Motor neuron (in vitro differentiated cells): Measurements from ENCODE around the gene SORCS3. TPM values are rescaled to one million over a fixed set of nuclear protein-coding genes. Genes with fewer than 3 reads are reported as not detected.

Experiments
- ATAC-seq, 8 experiments: fragments of 200-7000 bp; cut with Tn5 transposase; replicated peaks in 6 of 8; 2 replicates each; pipeline ENCODE4 v1.8.0; 2021; ENCODE audit warnings: mild to moderate bottlenecking in 8 of 8, moderate library complexity in 8 of 8
- H3K27ac ChIP-seq, 2 donors: fragments of 250-450 bp; sonication (Bioruptor Pico); 2 replicates each; pipeline ENCODE4 v1.9.0; 2021; ENCODE audit warnings: antibody characterized with exemption in 2 of 2, mild to moderate bottlenecking in 2 of 2, moderate library complexity in 1 of 2
- H3K4me1 ChIP-seq, 2 donors: fragments of 250-450 bp; sonication (Bioruptor Pico); replicated peaks in 1 of 2; 2 replicates each; pipeline ENCODE4 v1.6.1; 2021; ENCODE audit warnings: antibody characterized with exemption in 2 of 2, mild to moderate bottlenecking in 2 of 2, moderate library complexity in 1 of 2
- H3K4me3 ChIP-seq, 5 donors: fragments of 250-450 bp; sonication (Bioruptor Pico); 2 replicates each; pipeline ENCODE4 v1.9.0; 2021; ENCODE audit warnings: antibody characterized with exemption in 5 of 5, mild to moderate bottlenecking in 5 of 5, moderate library complexity in 4 of 5
- WGBS, 10 experiments: fragments of 450-650 bp; shearing (Covaris generic); methylation state at CpG; one replicate each; pipeline ENCODE4 v1.0.0; 2022; 5-methylcytosine and 5-hydroxymethylcytosine counted together
- in situ Hi-C, 9 experiments: fragments of 400-800 bp; cut with MboI; loops; one replicate each; pipeline ENCODE4 v1.15.0; 2021; ENCODE audit warnings: low sequenced_read_pairs in 9 of 9, low pct_unique_long_range_greater_than_20kb in 2 of 9; ENCODE audit not compliant: unreplicated experiment in 9 of 9
- total RNA-seq, 8 experiments: library from RNA; unstranded; fragments of 300-600 nt; gene quantifications; 2 replicates each; pipeline versions ENCODE4 v1.2.3 to v1.2.4, GENCODE V29; 2022

The SORCS3 gene
- total RNA-seq, 8 experiments from 2014 or later, result 0.10 to 14.3 (median 7.3) TPM

DNA sequence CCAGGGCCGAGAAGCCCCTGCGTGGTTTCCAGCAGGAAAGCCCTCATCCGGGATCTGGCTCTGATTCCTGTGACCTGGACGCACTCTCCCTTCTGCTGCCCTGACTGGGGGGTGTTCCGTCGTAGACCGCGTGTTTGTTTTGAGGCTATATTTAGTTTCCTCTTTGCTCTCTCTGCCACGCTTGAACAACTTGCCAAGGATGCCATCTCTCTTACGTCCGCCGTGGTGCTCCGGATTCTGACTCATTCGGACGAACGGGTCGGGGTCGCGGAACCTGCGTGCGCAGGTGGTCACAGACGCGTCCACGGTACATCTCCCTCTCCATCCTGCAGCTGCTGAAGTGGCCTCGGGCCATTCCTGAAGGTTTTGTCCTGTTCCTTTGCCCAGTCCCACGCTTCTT lies 10.4 kb upstream of the SORCS3 start:
- in situ Hi-C loops, result loop anchor here in 3 of 9 experiments (25.0 kb wide), 2 partner anchors 282 to 1057 kb away; no protein-coding TSS in a partner anchor
- no peak overlapping the region for H3K27ac ChIP-seq
- no peak for ATAC-seq
- no peak overlapping the region for H3K4me3 ChIP-seq
- H3K4me1 ChIP-seq, result no peaks in the 10 kb centered on the region
- WGBS, 10 experiments, result 0 to 100% (median 87%) methylated on average over 1 to 18 of the region's 26 CpGs

DNA sequence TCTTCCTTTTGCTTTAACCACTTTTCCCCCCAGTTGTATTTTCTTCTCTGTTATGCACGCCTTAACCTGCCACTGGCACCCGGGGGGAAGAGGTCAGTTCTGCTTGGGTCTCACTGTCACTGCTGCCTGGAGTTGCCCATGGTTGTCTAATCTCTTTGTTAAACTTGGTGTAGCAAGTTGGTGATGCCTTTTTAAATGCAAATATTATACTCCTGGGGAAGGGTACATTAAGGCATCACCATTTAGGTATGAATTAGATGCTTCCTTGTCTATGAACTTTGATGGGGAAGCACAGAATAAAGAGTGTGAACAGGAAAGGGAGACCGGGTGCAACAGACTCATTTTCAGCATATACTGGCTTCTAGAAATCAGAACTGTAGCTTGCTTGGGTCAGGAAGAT lies 9.1 kb upstream of the SORCS3 start:
- in situ Hi-C loops, result loop anchor here in 3 of 9 experiments (25.0 kb wide), 2 partner anchors 280 to 1055 kb away; no protein-coding TSS in a partner anchor
- 0 to 100% (median 38%) methylated on average over 1 to 3 of the region's 3 CpGs; no CpG with 5 or more reads in 1 of the 10 experiments for WGBS, 10 experiments

DNA sequence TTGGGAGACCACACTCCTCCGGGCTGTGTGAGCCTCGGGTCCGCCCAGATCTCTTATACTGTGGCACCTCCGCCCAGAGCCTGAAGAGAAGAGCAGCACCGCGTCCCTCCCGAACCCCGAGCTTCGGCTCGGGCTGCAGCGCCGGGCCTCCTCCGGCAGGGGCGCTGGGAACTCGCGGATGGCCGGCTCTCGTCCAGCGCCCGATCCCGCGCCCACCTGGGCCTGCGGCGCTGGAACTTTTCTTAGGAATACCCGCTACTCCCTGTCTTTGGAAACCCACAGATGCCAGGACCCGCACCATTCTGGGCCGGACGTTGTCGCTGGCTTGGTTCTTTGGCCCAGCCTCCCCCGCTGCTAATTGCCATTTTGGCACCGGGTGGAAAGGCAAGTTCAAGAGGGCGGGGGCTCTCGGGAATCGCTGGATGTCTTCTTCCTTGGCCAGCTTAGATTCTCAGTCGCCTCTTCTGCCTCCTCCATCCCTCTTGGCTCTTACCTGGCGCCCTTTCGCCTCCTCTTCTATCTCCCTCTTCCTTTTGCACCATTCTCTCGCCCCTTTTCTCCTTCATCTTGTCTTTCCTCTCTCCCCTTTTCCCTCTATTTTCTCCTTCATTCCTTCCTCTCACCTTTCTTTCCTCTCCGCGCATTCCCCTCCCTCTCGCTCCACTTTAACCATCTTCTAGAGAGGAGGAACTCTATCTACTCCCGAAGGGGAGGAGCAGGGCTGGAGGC lies 2.1 kb upstream of the SORCS3 start:
- in situ Hi-C loops, result loop anchor here in 3 of 9 experiments (25.0 kb wide), 2 partner anchors 273 to 1048 kb away; no protein-coding TSS in a partner anchor
- Histone ChIP-seq H3K4me3 (peak overlapping the region; percentile 66 to 92 (median 77)), H3K27ac (no peak overlapping the region), H3K4me1 (peaks cover 8 to 14% of the 10 kb centered on the region in 2 donors)
- ATAC-seq, result peak; percentile 15 to 70 (median 32)
- WGBS, 10 experiments, result 1 to 10% (median 7%) methylated on average over 2 to 16 of the region's 42 CpGs

More for the DNA sequence above, 9.1 kb upstream of the SORCS3 start:
- no peak overlapping the region for H3K4me3 ChIP-seq
- no peak for ATAC-seq
- H3K4me1 ChIP-seq, result no peaks in the 10 kb centered on the region
- no peak overlapping the region for H3K27ac ChIP-seq

DNA sequence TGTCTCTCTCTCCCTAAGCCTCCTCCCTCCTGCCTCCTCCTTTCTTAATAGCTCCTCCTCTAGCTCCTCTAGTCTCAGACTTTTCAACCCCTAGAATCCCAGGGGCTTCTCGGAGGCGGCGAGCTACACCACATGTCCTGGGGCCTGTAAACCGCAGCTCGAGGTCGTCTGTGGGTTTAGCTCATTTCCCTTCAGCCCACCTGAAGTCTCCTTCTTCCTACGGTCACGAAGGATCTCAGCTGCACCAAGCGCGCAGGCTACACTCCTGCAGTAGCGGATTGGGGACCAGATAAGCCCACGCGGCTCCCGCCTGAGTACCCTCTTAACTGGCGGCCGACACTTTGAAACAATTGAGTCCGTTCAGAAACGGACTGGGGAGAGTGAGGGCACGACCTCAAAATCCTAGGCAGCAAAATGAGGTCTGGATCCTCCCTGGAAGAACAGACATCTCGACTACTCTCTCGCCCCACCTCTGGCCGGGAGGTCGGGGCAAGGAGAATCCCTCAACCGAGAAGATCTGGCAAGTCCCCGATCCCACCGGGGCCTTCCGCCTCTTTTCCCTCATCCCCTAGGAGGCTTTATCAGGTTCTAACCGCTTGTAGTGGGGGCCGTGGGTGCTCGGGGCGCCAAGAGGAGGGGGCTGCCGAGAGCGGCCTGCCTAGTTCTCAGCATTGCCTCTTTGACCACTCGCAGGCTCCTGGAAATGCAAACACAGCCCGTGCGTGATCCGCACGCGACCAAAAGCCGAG lies 1.3 kb upstream of the SORCS3 start:
- ATAC-seq, result peak; percentile 13 to 50 (median 41)
- in situ Hi-C loops, result loop anchor here in 3 of 9 experiments (25.0 kb wide), 2 partner anchors 273 to 1048 kb away; no protein-coding TSS in a partner anchor
- H3K4me1 ChIP-seq, result peaks cover 13 to 19% of the 10 kb centered on the region in 2 donors
- H3K4me3 ChIP-seq, result peak overlapping the region; percentile 66 to 92 (median 77)
- peak overlapping the region in 1 of 2 donors; percentile 1 for H3K27ac ChIP-seq
- WGBS, 10 experiments, result 0 to 10% (median 0%) methylated on average over 1 to 16 of the region's 40 CpGs; no CpG with 5 or more reads in 2 of the 10 experiments

DNA sequence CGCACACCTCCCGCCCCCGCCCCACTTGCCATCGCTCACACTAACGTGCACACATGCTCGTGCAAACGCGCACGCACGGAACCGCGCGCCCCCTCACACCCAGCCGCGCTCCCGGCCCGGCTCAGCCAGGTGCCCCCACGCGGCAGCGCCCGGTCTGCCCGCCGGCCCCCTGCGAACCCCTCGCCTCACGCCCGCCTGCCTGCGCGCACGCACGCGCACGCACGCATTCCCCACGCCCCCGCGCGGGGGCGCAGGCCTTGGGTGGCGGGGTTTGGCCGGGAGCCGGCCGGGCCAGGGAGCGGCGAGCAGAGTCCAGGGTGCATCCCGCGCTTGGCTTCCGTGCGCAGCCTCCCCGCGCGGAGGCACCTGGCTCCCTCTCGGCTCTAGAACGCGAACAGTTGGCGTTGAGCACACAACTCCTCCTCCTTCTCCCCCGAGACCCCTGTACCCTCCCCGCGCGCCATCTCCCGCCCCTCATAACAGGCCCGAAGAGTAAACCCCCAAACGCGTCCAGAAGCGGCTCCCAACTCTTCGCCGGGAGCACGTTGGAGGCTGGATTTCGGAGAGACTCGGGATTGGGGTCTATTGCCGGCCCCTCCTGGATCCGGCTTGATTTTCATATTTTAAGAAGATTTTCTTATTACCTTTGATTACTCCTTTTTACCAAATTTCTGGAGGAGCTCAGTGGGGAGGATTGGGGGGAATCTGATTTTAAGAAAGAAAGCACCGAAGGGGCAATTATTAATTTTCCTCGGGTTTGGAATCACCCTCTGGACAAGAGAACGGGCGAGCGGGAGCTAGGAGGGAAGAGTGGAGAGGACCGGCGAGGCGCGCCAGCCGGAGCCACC lies 527 bp upstream of the SORCS3 start:
- Histone ChIP-seq H3K4me1 (peaks cover 21 to 27% of the 10 kb centered on the region in 2 donors), H3K4me3 (peak overlapping the region; percentile 66 to 92 (median 77)), H3K27ac (peak overlapping the region in 1 of 2 donors; percentile 1)
- 0 to 17% (median 0%) methylated on average over 1 to 6 of the region's 82 CpGs; no CpG with 5 or more reads in 5 of the 10 experiments for WGBS, 10 experiments
- in situ Hi-C loops, result loop anchor here in 3 of 9 experiments (25.0 kb wide), 2 partner anchors 272 to 1047 kb away; no protein-coding TSS in a partner anchor
- ATAC-seq, result peak in 6 of 8 experiments; percentile 12 to 71 (median 64)

DNA sequence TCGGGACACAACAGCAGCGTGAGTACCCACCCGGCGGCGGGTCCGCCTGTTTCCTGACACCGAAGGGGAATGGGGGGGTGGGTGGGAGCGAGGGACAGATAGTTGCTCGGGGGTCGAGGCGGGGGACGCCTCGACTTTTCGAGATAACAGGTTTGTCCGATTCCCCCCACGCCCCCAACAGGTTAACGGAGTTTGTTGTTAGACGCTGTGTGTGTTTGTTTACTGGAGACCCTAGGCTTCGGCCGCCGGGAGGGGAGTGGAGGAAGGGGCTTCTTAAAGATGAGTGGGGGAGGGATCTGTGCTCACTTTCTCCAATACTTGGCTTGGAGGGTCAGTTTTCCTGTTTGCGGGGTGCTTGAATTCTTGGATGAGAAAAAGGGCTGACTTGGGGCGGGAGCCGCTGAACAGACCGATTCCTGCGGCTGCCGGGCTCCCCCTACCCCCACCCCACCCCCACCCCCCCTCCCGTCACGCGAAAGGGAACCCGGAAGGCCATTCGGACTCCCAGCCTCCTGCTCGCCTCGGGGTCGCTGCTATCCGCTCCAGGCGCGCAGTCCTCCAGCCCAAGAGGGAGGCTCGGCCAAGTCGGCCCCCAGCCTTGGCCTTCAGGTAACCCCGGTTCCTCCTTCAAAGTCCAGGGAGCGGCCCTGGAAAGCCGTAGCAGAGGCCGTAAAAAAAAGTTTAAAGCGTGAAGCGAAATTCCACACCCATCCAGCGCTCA lies 1.0 kb downstream of the SORCS3 start:
- in situ Hi-C loops, result loop anchor here in 3 of 9 experiments (25.0 kb wide), 2 partner anchors 270 to 1045 kb away; no protein-coding TSS in a partner anchor
- peak in 5 of 8 experiments; percentile 7 to 26 (median 19) for ATAC-seq
- Histone ChIP-seq H3K4me1 (peaks cover 29 to 37% of the 10 kb centered on the region in 2 donors), H3K4me3 (peak overlapping the region; percentile 66 to 92 (median 77)), H3K27ac (peak overlapping the region in 1 of 2 donors; percentile 48)
- 0 to 10% methylated on average over 2 to 8 of the region's 47 CpGs; no CpG with 5 or more reads in 8 of the 10 experiments for WGBS, 10 experiments

DNA sequence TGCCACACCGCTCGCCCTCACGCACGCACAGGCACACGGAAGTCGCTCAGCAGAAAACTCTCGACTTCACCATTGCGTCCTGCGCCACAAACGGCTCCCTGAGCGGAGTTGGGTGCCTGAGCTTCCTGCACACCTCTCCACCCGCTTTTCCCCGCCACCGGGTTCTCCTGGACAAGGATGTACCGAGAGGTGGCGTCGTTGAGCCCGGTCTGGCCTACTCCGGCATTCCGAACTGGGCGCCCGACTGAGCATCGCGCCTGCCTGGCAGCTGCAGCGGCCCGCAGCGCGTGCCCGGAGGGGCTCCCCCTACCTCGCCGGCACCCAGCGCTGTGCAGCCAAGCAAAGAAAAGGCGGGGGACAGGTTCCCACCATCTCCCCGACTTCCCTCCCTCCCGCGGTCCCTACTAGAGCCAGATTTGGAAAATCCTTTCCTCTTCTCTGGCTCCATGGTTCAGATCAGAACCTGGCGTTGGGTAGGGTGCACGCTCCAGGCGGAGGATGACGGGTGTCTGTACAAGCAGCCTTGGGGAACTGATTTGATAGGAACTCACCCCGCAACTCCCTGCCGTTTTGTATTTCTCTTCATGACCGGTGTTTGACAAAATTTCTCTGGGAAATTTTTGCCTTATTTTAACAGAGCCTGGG lies 1.7 kb downstream of the SORCS3 start:
- H3K27ac ChIP-seq, result peak overlapping the region in 1 of 2 donors; percentile 48
- peaks cover 29 to 38% of the 10 kb centered on the region in 2 donors for H3K4me1 ChIP-seq
- H3K4me3 ChIP-seq, result peak overlapping the region; percentile 66 to 92 (median 77)
- in situ Hi-C loops, result loop anchor here in 3 of 9 experiments (25.0 kb wide), 2 partner anchors 270 to 1045 kb away; no protein-coding TSS in a partner anchor
- 12 to 55% (median 23%) methylated on average over 2 to 18 of the region's 43 CpGs; no CpG with 5 or more reads in 4 of the 10 experiments for WGBS, 10 experiments
- peak; percentile 48 to 75 (median 62) for ATAC-seq

DNA sequence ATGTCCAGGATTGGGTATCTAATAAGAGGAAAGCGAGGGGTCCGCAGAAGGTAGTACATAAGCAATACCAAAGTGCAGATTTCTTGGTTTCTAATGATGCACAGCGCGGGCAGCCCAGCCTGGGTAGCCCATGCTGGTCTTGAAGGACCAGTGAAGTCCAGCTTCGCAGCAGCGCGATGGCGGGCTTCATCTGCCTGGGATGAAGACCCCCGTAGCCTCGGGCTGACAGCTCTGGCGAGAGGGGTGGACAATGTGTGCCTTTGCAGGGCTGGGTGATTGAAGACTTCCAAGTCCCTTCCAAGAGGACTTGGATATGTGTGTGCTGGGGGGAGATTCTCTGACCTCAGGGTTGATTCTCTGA lies 2.2 kb downstream of the SORCS3 start:
- Histone ChIP-seq H3K27ac (no peak overlapping the region), H3K4me1 (peaks cover 29 to 43% of the 10 kb centered on the region in 2 donors), H3K4me3 (peak overlapping the region; percentile 66 to 92 (median 77))
- no peak for ATAC-seq
- 60 to 100% (median 84%) methylated on average over 1 to 8 of the region's 11 CpGs; no CpG with 5 or more reads in 2 of the 10 experiments for WGBS, 10 experiments
- in situ Hi-C loops, result loop anchor here in 3 of 9 experiments (25.0 kb wide), 2 partner anchors 269 to 1044 kb away; no protein-coding TSS in a partner anchor

DNA sequence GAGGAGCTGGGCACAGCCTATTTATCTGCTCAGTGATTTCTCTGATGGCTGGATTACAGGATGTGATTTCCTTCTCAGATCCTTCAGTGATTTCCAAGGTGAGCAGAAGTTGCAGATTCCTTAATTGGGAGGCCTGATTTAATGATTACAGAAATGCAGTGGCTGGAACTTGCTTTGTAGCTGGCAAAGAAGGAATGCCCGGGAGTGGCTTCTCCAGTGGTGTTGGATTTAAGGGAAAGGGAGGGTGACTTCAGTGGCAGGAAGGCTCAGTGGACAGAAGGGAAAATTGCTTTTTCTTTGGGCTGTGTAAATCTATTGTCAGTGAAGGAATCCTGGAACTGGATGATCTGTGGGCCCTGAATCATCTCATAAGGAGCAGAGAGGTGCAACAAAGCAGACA lies 5.1 kb downstream of the SORCS3 start:
- in situ Hi-C loops, result loop anchor here in 3 of 9 experiments (25.0 kb wide), 2 partner anchors 266 to 1041 kb away; no protein-coding TSS in a partner anchor
- H3K4me3 ChIP-seq, result no peak overlapping the region
- no peak overlapping the region for H3K27ac ChIP-seq
- WGBS, 10 experiments, result 50 to 100% (median 80%) methylated on average over 1 of the region's 1 CpG; no CpG with 5 or more reads in 5 of the 10 experiments
- peaks cover 41 to 46% of the 10 kb centered on the region in 2 donors for H3K4me1 ChIP-seq
- no peak for ATAC-seq

DNA sequence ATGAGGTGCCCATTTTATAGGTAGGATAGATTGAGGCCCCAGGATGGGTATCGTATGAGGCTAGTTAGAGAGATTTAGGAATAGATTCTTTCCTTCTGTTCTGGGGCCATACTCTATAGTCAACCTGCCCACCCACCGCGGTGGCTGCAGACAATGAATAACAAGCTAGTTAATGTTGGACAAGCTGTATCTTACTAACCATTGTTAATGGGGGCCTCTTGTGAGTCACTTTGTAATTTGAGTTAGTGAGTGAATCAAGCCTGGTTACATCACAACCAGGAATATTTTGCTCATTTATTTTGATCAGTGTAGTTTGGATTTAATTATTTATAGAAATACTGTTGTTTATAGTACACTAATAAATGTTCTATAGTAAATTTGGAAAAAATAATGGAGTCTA lies 7.3 kb downstream of the SORCS3 start:
- in situ Hi-C loops, result loop anchor here in 3 of 9 experiments (25.0 kb wide), 2 partner anchors 264 to 1039 kb away; no protein-coding TSS in a partner anchor
- Histone ChIP-seq H3K4me1 (peaks cover 38 to 44% of the 10 kb centered on the region in 2 donors), H3K4me3 (no peak overlapping the region), H3K27ac (no peak overlapping the region)
- WGBS, 10 experiments, result 10 to 47% (median 21%) methylated on average over 1 to 3 of the region's 3 CpGs; no CpG with 5 or more reads in 4 of the 10 experiments
- ATAC-seq, result peak in 1 of 8 experiments; percentile 66

DNA sequence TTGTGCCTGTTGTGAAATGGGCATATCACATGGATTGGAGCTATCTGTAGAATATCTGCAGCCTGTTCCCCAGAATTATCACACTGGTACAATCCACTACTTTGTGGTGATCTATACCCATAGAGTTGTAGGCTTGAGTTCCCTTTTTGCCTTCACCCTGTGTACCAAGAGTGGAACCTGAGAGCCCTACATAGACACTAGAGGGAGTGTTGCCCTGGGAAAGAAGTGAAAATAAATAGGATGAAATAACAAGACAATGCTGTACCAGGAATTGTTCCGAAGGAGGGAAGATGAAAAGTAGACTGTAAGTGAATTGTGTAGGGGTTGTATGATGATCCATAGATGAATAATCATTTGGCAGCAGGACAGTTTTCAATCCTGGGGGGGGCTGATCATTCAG lies 9.0 kb downstream of the SORCS3 start:
- peak; percentile 36 to 73 (median 65) for ATAC-seq
- Histone ChIP-seq H3K27ac (no peak overlapping the region), H3K4me3 (no peak overlapping the region), H3K4me1 (peaks cover 26 to 30% of the 10 kb centered on the region in 2 donors)
- 0 to 83% (median 69%) methylated on average over 1 of the region's 1 CpG; no CpG with 5 or more reads in 4 of the 10 experiments for WGBS, 10 experiments
- in situ Hi-C loops, result no loop called here
